Measurements from ENCODE around the gene CADM2. TPM values are rescaled to one million over a fixed set of nuclear protein-coding genes. Genes with fewer than 3 reads are reported as not detected.
A peak's percentile ranks its signal among the peaks of the same experiment; 100 is the strongest.
"Not testable (repeated sequence)": the region's sequence is repeated elsewhere in the genome, so short reads cannot be mapped to it uniquely, and the experiment has no call there.

CADM2 gene
- total RNA-seq, 2 experiments from 2014 or later = not detected

- CTCF ChIA-PET = no interaction called here
- H3K27ac Mint-ChIP-seq = no peak overlapping the region
- H3K9me3 Mint-ChIP-seq = peaks cover 1% of the 10 kb centered on the region
- intact Hi-C loops (cut with micrococcal nuclease) = no loop called here
- H3K27me3 Mint-ChIP-seq (ENCODE audit: low read depth) = no peaks in the 10 kb centered on the region
- no peaks in the 10 kb centered on the region for H3K4me1 Mint-ChIP-seq (ENCODE audit: low read depth)
- no peak overlapping the region for H3K4me3 Mint-ChIP-seq
- H3K36me3 Mint-ChIP-seq (ENCODE audit: low read depth) = no peaks in the 10 kb centered on the region
- no peak for DNase-seq
Measured at GRCh38 chr3:85483986-85484385, 525.2 kb downstream of the CADM2 start.

- Mint-ChIP-seq H3K4me3 (no peak overlapping the region), H3K27ac (no peak overlapping the region), H3K9me3 (peaks cover 1% of the 10 kb centered on the region), H3K4me1 (ENCODE audit: low read depth) (no peaks in the 10 kb centered on the region), H3K36me3 (ENCODE audit: low read depth) (no peaks in the 10 kb centered on the region), H3K27me3 (ENCODE audit: low read depth) (no peaks in the 10 kb centered on the region)
- no peak for DNase-seq
- CTCF ChIA-PET = no interaction called here
- intact Hi-C loops (cut with micrococcal nuclease) = no loop called here
Measured at GRCh38 chr3:85487375-85487774, 528.6 kb downstream of the CADM2 start.

DNA sequence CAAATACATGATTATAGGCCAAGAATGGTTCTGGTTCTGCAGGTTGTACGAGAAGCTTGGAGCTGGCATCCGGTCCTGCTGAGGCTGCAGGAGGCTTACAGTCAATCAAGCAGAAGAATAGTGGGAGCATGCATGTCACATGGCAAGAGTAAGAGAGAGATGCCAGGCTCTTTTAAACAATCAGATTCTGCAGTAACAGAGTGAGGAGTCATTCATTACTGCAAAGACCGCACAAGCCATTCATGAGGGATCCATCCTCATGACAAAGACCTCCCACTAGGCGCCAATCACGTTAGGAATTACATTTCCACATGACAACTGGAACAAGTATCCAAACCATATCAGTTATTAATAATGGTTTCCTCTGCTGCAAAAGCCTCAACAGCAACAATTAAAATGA, 536.8 kb downstream of the CADM2 start:
- CTCF ChIA-PET = no interaction called here
- Mint-ChIP-seq H3K36me3 (ENCODE audit: low read depth) (no peaks in the 10 kb centered on the region), H3K27ac (no peak overlapping the region), H3K4me3 (no peak overlapping the region), H3K27me3 (ENCODE audit: low read depth) (no peaks in the 10 kb centered on the region), H3K4me1 (ENCODE audit: low read depth) (no peaks in the 10 kb centered on the region), H3K9me3 (peaks cover 2% of the 10 kb centered on the region)
- DNase-seq = no peak
- intact Hi-C loops (cut with micrococcal nuclease) = no loop called here

- Mint-ChIP-seq H3K4me3 (no peak overlapping the region), H3K4me1 (ENCODE audit: low read depth) (no peaks in the 10 kb centered on the region), H3K9me3 (peaks cover 2% of the 10 kb centered on the region), H3K27me3 (ENCODE audit: low read depth) (no peaks in the 10 kb centered on the region), H3K27ac (no peak overlapping the region), H3K36me3 (ENCODE audit: low read depth) (no peaks in the 10 kb centered on the region)
- intact Hi-C loops (cut with micrococcal nuclease) = no loop called here
- CTCF ChIA-PET = no interaction called here
- no peak for DNase-seq
Measured at GRCh38 chr3:85498177-85498576, 539.4 kb downstream of the CADM2 start.

DNA sequence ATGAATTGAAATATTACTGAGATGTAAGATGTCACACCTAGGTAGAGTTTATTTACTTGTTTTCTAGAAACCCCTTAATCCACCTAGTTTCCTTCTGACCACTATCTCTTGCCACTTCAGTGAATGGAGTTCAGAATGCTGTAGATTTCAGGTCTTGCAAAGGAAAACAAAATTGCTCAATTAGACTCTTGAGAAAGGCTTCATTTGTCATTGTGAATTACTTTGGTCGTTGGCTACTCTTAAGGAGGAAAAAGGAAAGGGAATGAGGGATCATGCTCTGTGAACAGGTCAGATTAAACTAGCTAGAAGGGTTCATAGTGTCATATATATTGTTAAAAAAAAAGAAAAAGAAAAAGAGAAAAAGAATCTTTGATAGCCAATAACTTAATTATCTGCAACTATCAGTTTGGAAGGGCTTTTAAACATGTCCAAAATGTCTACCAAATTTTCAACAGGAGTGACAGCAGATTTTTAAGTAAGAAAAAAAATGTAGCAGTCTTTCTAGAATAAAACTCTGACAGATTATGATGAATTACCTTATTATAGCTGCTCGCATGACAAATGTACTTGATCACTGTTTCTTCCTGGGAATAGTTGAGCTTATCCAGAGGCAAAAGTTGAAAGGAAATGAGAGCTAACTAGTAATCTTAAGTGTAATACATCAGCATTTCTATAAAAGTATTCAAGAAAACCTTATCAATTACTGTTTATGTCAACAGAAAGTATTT, 543.5 kb downstream of the CADM2 start:
- H3K4me3 Mint-ChIP-seq = no peak overlapping the region
- H3K9me3 Mint-ChIP-seq = peaks cover 4% of the 10 kb centered on the region
- no peaks in the 10 kb centered on the region for H3K4me1 Mint-ChIP-seq (ENCODE audit: low read depth)
- CTCF ChIA-PET = interaction anchor here (0.6 kb wide), 1 partner anchor 69 kb away, joined by 3 read pairs; no protein-coding TSS in a partner anchor
- H3K36me3 Mint-ChIP-seq (ENCODE audit: low read depth) = no peaks in the 10 kb centered on the region
- intact Hi-C loops (cut with micrococcal nuclease) = no loop called here
- no peaks in the 10 kb centered on the region for H3K27me3 Mint-ChIP-seq (ENCODE audit: low read depth)
- H3K27ac Mint-ChIP-seq = no peak overlapping the region
- DNase-seq = no peak

- DNase-seq; CTCF ChIA-PET; intact Hi-C loops (cut with micrococcal nuclease); H3K36me3 Mint-ChIP-seq (ENCODE audit: low read depth); H3K27me3 Mint-ChIP-seq (ENCODE audit: low read depth); H3K9me3 Mint-ChIP-seq; H3K27ac Mint-ChIP-seq; H3K4me1 Mint-ChIP-seq (ENCODE audit: low read depth): not testable (repeated sequence)
- peak overlapping the region; percentile 46 for H3K4me3 Mint-ChIP-seq
Measured at GRCh38 chr3:85504129-85504784, 545.5 kb downstream of the CADM2 start.

DNA sequence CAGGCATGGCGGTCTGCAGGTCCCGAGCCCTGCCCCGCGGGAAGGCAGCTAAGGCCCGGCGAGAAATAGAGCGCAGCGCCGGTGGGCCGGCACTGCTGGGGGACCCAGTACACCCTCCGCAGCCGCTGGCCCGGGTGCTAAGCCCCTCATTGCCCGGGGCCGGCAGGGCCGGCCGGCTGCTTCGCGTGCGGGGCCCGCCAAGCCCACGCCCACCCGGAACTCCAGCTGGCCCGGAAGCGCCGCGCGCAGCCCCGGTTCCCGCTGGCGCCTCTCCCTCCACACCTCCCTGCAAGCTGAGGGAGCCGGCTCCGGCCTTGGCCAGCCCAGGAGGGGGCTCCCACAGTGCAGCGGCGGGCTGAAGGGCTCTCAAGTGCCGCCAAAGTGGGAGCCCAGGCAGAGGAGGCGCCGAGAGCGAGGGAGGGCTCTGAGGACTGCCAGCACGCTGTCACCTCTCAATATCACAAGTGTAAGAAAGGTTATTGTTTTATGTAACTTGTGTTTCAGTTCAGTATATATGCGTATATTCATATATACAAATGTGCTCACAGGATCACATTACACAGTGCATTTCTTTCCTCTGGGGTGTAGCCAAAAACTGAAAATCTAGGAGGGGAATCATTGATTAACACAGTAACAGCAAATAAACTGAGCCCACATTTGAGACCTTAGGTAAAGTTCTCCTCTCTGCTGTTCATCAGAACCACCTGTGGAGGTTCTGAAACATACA, 546.2 kb downstream of the CADM2 start:
- H3K4me3 Mint-ChIP-seq = not testable (repeated sequence)

DNA sequence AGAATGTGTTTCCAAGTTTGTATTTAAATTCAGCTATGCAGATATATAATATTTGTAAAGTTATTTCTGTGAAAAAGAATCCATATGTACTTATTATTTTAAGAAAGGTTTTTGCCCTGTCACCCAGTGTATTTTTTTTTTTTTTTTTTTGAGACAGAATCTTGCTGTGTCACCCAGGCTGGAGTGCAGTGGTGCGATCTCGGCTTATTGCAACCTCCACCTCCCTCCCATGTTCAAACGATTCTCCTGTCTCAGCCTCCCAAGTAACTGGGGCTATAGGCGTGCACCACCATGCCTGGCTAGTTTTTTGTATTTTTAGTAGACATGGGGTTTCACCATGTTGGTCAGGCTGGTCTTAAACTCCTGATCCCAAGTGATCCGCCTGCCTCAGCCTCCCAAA, 548.3 kb downstream of the CADM2 start:
- DNase-seq; H3K27me3 Mint-ChIP-seq (ENCODE audit: low read depth); intact Hi-C loops (cut with micrococcal nuclease); H3K9me3 Mint-ChIP-seq; CTCF ChIA-PET; H3K4me3 Mint-ChIP-seq; H3K27ac Mint-ChIP-seq; H3K4me1 Mint-ChIP-seq (ENCODE audit: low read depth); H3K36me3 Mint-ChIP-seq (ENCODE audit: low read depth): not testable (repeated sequence)

More for the DNA sequence above, 546.2 kb downstream of the CADM2 start:
- H3K36me3 Mint-ChIP-seq (ENCODE audit: low read depth); H3K9me3 Mint-ChIP-seq; intact Hi-C loops (cut with micrococcal nuclease); H3K4me1 Mint-ChIP-seq (ENCODE audit: low read depth); H3K27me3 Mint-ChIP-seq (ENCODE audit: low read depth); CTCF ChIA-PET; H3K27ac Mint-ChIP-seq; DNase-seq: not testable (repeated sequence)

GRCh38 chr3:85508659-85509058, 549.9 kb downstream of the CADM2 start:
- Mint-ChIP-seq H3K27me3 (ENCODE audit: low read depth) (no peaks in the 10 kb centered on the region), H3K27ac (no peak overlapping the region), H3K9me3 (peaks cover 4% of the 10 kb centered on the region), H3K36me3 (ENCODE audit: low read depth) (no peaks in the 10 kb centered on the region), H3K4me1 (ENCODE audit: low read depth) (no peaks in the 10 kb centered on the region), H3K4me3 (no peak overlapping the region)
- no peak for DNase-seq
- intact Hi-C loops (cut with micrococcal nuclease) = no loop called here
- CTCF ChIA-PET = no interaction called here

GRCh38 chr3:85516146-85516545, 557.4 kb downstream of the CADM2 start:
- H3K4me1 Mint-ChIP-seq (ENCODE audit: low read depth) = no peaks in the 10 kb centered on the region
- no peak overlapping the region for H3K4me3 Mint-ChIP-seq
- no peaks in the 10 kb centered on the region for H3K9me3 Mint-ChIP-seq
- no peak overlapping the region for H3K27ac Mint-ChIP-seq
- H3K36me3 Mint-ChIP-seq (ENCODE audit: low read depth) = no peaks in the 10 kb centered on the region
- no peaks in the 10 kb centered on the region for H3K27me3 Mint-ChIP-seq (ENCODE audit: low read depth)
- CTCF ChIA-PET = interaction anchor here (0.6 kb wide), 1 partner anchor 16 kb away, joined by 3 read pairs; no protein-coding TSS in a partner anchor
- DNase-seq = no peak
- intact Hi-C loops (cut with micrococcal nuclease) = no loop called here

DNA sequence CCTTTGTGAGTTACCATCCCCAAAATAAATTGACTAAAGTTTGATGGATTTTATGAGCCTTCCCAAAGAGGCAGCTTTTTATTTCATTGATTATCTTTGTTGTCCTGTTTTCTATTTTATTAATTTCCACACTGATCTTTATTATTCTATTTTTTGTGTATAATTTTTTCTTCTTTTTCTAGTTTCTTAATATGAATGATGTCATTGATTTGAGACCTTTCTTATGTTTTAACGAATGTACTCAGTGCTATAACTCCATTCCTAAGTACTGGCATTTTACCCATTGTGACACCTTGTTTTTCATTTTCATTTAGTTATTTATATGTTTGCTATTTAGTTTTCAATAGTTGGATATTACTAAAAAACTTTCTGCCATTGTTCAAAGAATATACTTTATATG, 565.3 kb downstream of the CADM2 start:
- H3K36me3 Mint-ChIP-seq (ENCODE audit: low read depth) = no peaks in the 10 kb centered on the region
- no peak overlapping the region for H3K27ac Mint-ChIP-seq
- H3K9me3 Mint-ChIP-seq = no peaks in the 10 kb centered on the region
- H3K4me3 Mint-ChIP-seq = no peak overlapping the region
- no peak for DNase-seq
- intact Hi-C loops (cut with micrococcal nuclease) = no loop called here
- no peaks in the 10 kb centered on the region for H3K27me3 Mint-ChIP-seq (ENCODE audit: low read depth)
- H3K4me1 Mint-ChIP-seq (ENCODE audit: low read depth) = no peaks in the 10 kb centered on the region
- CTCF ChIA-PET = no interaction called here

GRCh38 chr3:85525264-85525663, 566.5 kb downstream of the CADM2 start:
- H3K27me3 Mint-ChIP-seq (ENCODE audit: low read depth) = no peaks in the 10 kb centered on the region
- no peak overlapping the region for H3K4me3 Mint-ChIP-seq
- no peaks in the 10 kb centered on the region for H3K36me3 Mint-ChIP-seq (ENCODE audit: low read depth)
- CTCF ChIA-PET = no interaction called here
- intact Hi-C loops (cut with micrococcal nuclease) = no loop called here
- H3K27ac Mint-ChIP-seq = no peak overlapping the region
- no peak for DNase-seq
- H3K4me1 Mint-ChIP-seq (ENCODE audit: low read depth) = no peaks in the 10 kb centered on the region
- H3K9me3 Mint-ChIP-seq = peaks cover 6% of the 10 kb centered on the region

GRCh38 chr3:85533586-85533985, 574.8 kb downstream of the CADM2 start:
- H3K36me3 Mint-ChIP-seq (ENCODE audit: low read depth) = no peaks in the 10 kb centered on the region
- no peaks in the 10 kb centered on the region for H3K27me3 Mint-ChIP-seq (ENCODE audit: low read depth)
- H3K4me3 Mint-ChIP-seq = no peak overlapping the region
- intact Hi-C loops (cut with micrococcal nuclease) = no loop called here
- H3K4me1 Mint-ChIP-seq (ENCODE audit: low read depth) = no peaks in the 10 kb centered on the region
- DNase-seq = no peak
- peaks cover 9% of the 10 kb centered on the region for H3K9me3 Mint-ChIP-seq
- CTCF ChIA-PET = no interaction called here
- no peak overlapping the region for H3K27ac Mint-ChIP-seq

Measured in activated naive CD4-positive, alpha-beta T cell treated with anti-CD3 and anti-CD28 coated beads for 36 hours (primary cell).